ENCODE measurements around the gene RNF34.

DNA sequence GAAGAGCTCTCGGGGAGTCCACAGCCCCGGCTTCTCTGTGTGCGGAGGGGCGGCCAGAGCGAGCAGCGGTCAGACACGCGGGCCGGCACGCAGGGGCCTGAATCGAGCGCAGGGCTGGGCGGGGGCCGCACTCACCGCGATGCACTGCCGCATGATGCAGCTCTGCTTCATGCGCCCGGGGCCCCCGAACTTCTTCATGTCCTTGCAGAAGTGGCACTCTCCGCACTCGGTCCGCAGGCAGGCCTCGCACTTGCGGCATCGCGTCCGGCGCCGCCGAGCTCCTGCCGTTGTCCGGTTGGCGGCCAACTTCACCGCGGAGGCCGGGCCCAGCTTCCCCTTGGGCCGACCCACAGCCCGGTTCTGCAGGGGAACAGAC is 53.1 kb downstream of the RNF34 start:
- TF ChIP-seq CTCF (conservative IDR thresholded peaks at IDR 0.05; ENCODE audit: low read length): no peak
- TF ChIP-seq EZH2phosphoT487 (IDR thresholded peaks at IDR 0.05; ENCODE audit: borderline replicate concordance): no peak
